Skeletal muscle satellite cell (primary cell): Measurements from ENCODE around the gene PSTPIP1.

Experiments used
- H3K27me3 ChIP-seq: 2 replicates; pipeline ENCODE4 v1.7.0; 2013; ENCODE audit warnings: low read length; ENCODE audit not compliant: control insufficient read depth, insufficient read depth
- H3K36me3 ChIP-seq: 2 replicates; pipeline ENCODE4 v1.7.0; 2013; ENCODE audit warnings: mild to moderate bottlenecking, control low read depth, low read length; ENCODE audit not compliant: insufficient read depth
- H3K4me1 ChIP-seq: 2 replicates; pipeline ENCODE4 v1.7.0; 2013; ENCODE audit warnings: low read length; ENCODE audit not compliant: control insufficient read depth, insufficient read depth
- H3K4me2 ChIP-seq: 2 replicates; pipeline ENCODE4 v1.7.0; 2013; ENCODE audit warnings: mild to moderate bottlenecking, low read length
- H3K4me3 ChIP-seq: 2 replicates; pipeline ENCODE4 v1.7.0; 2013; ENCODE audit warnings: low read length
- H3K9ac ChIP-seq: 2 replicates; pipeline ENCODE4 v1.7.0; 2013; ENCODE audit warnings: mild to moderate bottlenecking, low read depth, low read length, moderate library complexity
- H3K9me3 ChIP-seq: replicated peaks from 2 replicates; pipeline ENCODE4 v1.7.0; 2013; ENCODE audit warnings: mild to moderate bottlenecking, control low read depth, low read length

The PSTPIP1 gene

DNA sequence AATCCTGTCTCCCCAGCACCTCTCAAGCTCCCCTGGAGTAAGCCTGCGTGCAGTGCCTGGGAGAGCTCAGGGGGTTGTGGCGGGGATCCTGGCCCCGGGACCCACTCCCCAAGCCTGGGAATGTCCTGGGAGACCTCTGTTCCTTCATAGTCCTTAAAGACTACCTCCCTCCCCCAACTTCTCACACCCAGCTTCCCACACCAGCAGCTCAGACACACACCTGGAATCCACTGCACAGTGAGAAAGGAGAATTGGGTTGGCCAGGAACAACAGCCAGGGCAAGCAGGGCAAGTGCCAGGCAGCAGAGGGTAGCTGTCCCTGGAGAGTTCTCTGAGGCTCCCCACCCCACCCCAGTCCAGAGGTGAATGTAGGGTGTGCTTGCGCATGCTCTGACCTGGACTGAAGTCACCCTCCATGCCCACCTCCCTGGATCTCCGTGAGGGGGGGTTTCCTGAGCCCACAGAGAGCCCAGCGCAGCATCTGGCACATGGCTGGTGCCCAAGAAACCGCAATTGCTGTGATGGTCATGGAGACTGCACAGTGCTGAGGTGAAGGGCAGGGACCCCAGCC is 22.2 kb downstream of the PSTPIP1 start:
- H3K9ac ChIP-seq, result no peak overlapping the region
- H3K36me3 ChIP-seq, result no peaks in the 10 kb centered on the region
- H3K27me3 ChIP-seq, result no peaks in the 10 kb centered on the region
- no peak overlapping the region for H3K4me2 ChIP-seq
- no peaks in the 10 kb centered on the region for H3K9me3 ChIP-seq
- H3K4me1 ChIP-seq, result peaks cover 8% of the 10 kb centered on the region
- H3K4me3 ChIP-seq, result no peak overlapping the region

GRCh38 chr15:77017761-77018720 is 23.1 kb downstream of the PSTPIP1 start:
- H3K4me1 ChIP-seq, result peaks cover 13% of the 10 kb centered on the region
- no peaks in the 10 kb centered on the region for H3K36me3 ChIP-seq
- H3K4me2 ChIP-seq, result no peak overlapping the region
- no peaks in the 10 kb centered on the region for H3K27me3 ChIP-seq
- H3K4me3 ChIP-seq, result no peak overlapping the region
- no peaks in the 10 kb centered on the region for H3K9me3 ChIP-seq
- H3K9ac ChIP-seq, result no peak overlapping the region

DNA sequence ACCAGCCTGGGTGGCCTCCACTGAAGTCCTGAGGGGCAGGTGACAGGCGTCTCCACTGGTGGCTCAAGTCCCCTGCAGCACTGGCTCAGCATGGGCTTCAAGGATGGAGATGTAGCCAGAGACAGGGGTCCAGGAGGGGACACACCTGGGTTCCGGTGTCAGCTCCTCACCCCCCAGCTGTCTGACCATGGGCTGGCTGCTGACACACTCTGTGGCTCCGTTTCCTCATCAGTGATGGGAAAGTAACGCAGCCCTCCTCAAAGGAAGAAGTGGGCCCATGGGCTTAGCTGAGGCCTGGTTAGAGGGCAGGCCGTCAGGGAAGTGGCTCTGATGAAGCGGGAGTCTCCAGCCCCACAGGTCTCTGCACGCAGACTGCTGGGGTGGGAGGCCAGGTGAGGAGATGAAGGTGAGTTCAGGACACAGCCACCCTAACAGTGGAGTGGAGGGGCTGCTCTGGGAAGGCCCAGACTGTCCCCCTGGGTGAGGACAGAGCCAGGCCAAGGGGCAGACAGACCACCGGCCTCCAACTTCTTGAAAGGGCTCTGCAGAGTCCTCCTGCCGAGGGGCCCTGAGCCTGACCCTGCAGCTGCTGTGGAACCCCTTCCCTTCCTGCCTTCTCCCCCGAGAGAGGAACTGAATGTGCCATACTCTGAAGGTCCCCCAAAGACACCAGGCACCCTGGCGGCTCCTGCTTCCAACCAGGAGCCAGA is 24.0 kb downstream of the PSTPIP1 start:
- no peak overlapping the region for H3K9ac ChIP-seq
- no peaks in the 10 kb centered on the region for H3K27me3 ChIP-seq
- H3K4me2 ChIP-seq, result no peak overlapping the region
- H3K4me1 ChIP-seq, result peaks cover 13% of the 10 kb centered on the region
- H3K36me3 ChIP-seq, result no peaks in the 10 kb centered on the region
- H3K4me3 ChIP-seq, result no peak overlapping the region
- no peaks in the 10 kb centered on the region for H3K9me3 ChIP-seq

DNA sequence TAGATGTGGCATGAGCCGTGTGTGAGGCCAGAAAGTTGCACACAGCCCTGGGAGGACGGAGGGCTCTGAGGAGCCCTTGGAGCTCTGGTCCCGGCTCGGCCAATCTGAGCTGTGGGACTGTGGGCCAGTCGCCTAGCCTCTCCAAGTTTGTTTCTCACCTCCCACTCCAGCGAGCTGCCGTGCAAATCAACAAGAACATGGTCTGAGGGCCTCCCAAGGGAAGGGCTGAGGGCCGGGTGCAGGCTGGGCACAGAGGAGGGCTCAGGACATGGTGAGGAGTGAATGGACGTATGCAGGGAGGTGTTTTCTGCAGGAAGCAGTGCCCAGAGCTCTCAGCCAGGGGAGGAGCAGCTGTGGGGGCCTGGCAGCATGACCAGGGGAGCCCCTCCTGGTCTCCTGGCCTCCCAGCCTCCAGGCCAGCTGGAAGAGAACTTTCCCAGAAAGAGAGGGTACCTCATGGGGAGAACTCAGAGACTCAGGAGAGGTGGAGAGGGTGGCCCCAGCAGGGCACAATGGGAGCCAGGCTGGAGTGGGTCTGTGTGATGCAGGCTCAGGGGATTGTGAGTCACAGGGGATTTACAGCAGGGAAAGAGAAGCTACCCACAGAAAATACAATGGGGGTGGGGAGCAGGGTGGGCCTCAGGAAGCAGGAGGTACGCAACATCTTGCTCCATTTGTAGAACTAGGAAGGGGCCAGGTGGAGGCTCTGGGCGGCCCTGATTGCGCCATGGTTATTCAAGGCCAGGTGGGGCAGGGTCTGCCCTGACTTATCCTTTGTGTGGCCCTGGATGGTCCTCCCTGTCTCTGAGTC is 24.8 kb downstream of the PSTPIP1 start:
- Histone ChIP-seq H3K4me2 (no peak overlapping the region), H3K36me3 (no peaks in the 10 kb centered on the region), H3K9ac (no peak overlapping the region), H3K4me3 (no peak overlapping the region), H3K4me1 (peaks cover 13% of the 10 kb centered on the region), H3K27me3 (no peaks in the 10 kb centered on the region), H3K9me3 (no peaks in the 10 kb centered on the region)

- Histone ChIP-seq H3K4me3 (no peak overlapping the region), H3K9me3 (no peaks in the 10 kb centered on the region), H3K36me3 (no peaks in the 10 kb centered on the region), H3K9ac (no peak overlapping the region), H3K4me1 (peaks cover 13% of the 10 kb centered on the region), H3K4me2 (no peak overlapping the region), H3K27me3 (no peaks in the 10 kb centered on the region)
Observed at GRCh38 chr15:77020348-77021087, 25.6 kb downstream of the PSTPIP1 start.

DNA sequence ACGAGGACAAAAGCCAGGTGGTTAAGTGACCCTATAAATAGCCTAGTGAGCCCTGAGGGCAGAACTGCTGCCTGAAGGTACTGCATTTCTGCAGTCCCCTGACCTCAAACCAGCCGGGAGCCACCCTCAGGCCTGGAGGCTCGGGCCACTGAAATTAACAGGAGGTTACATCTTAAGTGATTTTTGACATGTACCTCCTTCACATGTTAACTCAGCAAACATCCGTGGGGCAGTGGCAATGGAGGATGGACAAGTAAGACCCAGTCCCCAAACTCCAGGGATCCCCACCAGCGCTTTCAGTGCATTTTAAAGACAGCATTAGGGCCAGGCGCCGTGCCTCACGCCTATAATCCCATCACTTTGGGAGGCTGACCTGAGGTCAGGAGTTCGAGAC is 26.2 kb downstream of the PSTPIP1 start:
- Histone ChIP-seq H3K4me3 (no peak overlapping the region), H3K9me3 (no peaks in the 10 kb centered on the region), H3K27me3 (no peaks in the 10 kb centered on the region), H3K4me2 (no peak overlapping the region), H3K9ac (no peak overlapping the region), H3K4me1 (peaks cover 13% of the 10 kb centered on the region), H3K36me3 (no peaks in the 10 kb centered on the region)

DNA sequence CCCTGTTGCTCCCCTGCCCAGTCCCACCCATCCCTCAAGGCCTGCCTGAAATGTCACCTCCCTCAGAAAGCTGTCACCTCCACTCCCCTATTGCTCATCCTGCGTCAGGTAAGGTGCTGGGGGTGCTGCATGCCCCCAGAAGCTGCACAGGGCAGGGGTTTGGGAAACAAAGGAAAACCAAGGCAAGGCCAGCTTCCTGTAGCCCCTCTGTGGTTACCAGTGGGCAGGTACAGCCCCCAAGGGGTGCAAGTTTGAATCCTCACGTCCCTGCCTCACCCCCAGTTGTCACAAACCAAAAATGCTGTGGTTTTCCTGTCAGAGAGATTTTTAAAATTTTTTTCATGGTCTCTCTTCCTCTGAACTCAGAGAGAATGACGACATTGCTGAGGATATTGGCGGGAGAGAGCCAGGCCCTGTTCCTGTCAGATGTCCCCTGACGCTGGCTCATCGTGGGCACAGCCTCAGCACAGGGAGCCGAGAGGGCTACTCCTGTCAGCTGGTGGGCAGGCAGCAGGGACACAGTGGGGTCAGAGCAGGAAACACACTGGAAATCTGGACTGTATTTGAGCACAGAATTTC is 27.0 kb downstream of the PSTPIP1 start:
- peak overlapping the region; percentile 59 for H3K4me2 ChIP-seq
- H3K4me1 ChIP-seq, result peaks cover 13% of the 10 kb centered on the region
- H3K9ac ChIP-seq, result peak overlapping the region; percentile 11
- H3K36me3 ChIP-seq, result no peaks in the 10 kb centered on the region
- no peaks in the 10 kb centered on the region for H3K27me3 ChIP-seq
- no peaks in the 10 kb centered on the region for H3K9me3 ChIP-seq
- H3K4me3 ChIP-seq, result no peak overlapping the region

DNA sequence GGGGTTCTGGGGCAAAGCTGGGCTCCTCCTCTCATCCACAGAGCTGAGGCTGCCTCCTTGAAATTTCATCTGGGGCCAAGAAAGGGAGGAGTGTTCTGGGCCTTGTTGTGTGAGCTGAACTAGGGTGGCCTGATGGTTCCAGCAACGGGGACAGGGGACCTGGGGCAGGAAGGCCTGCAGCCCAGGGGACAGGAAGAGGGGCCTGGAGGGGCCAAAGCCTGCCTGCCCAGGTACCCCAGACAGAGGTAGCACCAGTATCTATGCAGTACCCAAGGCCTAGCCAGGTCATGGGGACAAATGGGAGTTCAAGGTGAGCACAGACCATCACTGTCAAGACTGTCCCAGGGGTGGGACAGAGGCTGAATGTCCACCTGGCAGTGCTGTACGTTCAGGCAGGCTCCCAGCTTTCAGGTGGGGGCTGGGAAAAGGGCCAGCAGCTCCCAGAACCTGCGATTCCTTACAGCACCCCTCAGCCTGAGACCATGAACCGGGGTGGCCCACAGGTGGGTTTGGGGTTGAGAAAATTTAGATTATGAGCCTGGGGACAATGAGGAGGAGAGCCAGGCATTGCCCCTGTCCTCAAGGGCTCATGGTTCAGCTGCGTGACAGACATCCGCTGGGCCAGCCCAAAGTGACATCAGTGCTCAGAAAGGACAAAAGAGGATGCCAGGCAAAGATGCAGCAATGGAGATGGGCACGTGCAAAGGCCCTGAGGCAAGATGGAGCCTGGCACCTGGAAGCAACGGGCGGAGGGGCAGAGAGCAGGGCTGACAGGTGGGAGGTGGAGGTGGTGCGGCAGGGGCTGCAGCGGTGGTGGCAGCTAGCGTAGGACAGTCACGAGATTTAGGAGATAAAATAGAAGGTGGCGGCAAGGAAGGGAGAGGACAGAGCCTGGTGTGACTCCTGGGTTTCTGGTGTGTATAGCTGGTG is 28.0 kb downstream of the PSTPIP1 start:
- Histone ChIP-seq H3K27me3 (no peaks in the 10 kb centered on the region), H3K9me3 (no peaks in the 10 kb centered on the region), H3K36me3 (no peaks in the 10 kb centered on the region), H3K4me2 (no peak overlapping the region), H3K4me1 (peaks cover 13% of the 10 kb centered on the region), H3K4me3 (no peak overlapping the region), H3K9ac (peak overlapping the region; percentile 11)

DNA sequence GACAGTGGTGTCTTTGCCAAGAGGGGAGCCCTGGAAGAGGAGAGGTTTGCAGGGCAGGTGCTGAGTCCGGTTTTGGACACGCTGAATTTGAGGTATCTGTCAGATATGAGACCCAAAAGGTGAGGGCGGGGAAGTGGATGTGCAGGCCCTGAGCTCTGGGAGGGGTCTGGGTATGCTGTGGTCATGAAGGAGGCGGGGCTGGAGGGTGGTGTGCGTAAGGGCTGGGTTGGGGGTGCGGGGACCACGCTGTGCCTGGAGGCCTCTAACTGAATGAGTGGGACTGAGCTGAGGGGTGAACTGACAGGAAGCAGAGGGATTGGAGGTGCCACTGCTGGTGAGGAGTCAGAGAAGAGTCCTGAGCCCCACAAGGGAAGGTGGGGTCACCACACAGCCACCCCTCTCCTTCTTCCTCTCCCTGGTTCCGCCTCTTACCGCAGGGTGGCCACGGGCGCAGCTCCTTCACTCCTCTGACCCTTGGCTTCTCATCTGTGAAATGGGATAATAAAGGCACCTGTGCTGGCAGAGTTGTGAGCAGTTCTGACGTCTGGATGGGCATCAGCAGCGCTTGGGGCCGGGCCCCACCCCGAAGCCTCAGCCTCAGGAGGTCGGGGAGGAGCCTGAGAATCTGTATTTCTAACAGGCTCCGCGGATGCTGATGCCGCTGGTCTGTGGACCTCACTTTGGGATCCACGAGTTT is 28.8 kb downstream of the PSTPIP1 start:
- no peaks in the 10 kb centered on the region for H3K36me3 ChIP-seq
- H3K9ac ChIP-seq, result no peak overlapping the region
- H3K4me3 ChIP-seq, result no peak overlapping the region
- no peaks in the 10 kb centered on the region for H3K9me3 ChIP-seq
- peaks cover 13% of the 10 kb centered on the region for H3K4me1 ChIP-seq
- H3K27me3 ChIP-seq, result no peaks in the 10 kb centered on the region
- no peak overlapping the region for H3K4me2 ChIP-seq
